ENCODE results near the gene HMG20A.

Gene HMG20A

GRCh38 chr15:77420610-77421369 lies at the start of gene HMG20A:
Gene HMG20A (plus strand): TSS chr15:77420888. CDS start chr15:77458408, 37,520 bp downstream.
- ATAC-seq, result peak; percentile 59

GRCh38 chr15:77371850-77372563 lies 48.7 kb upstream of the HMG20A start:
- TF ChIP-seq ARNTL (CRISPR knock-in tag; IDR thresholded peaks at IDR 0.05; ENCODE audit: borderline replicate concordance, low read depth) (no peak), TOX (CRISPR knock-in tag; IDR thresholded peaks at IDR 0.05; ENCODE audit: borderline replicate concordance) (no peak), OSR1 (CRISPR knock-in tag; IDR thresholded peaks at IDR 0.05) (no peak), PATZ1 (CRISPR knock-in tag; IDR thresholded peaks at IDR 0.05; ENCODE audit: borderline replicate concordance) (no peak)

More at GRCh38 chr15:77420610-77421369, at the start of gene HMG20A:
- peak; percentile 84; the same call in 1 of the 2 replicates for TF ChIP-seq POU6F1 (CRISPR knock-in tag; IDR thresholded peaks at IDR 0.05; ENCODE audit: borderline replicate concordance, low read depth)
- no peak for TF ChIP-seq CSRNP3 (CRISPR knock-in tag; IDR thresholded peaks at IDR 0.05)
- peak; percentile 30; the same call in 1 of the 2 replicates for TF ChIP-seq TCF4 (CRISPR knock-in tag; IDR thresholded peaks at IDR 0.05; ENCODE audit: borderline replicate concordance)
- peak; percentile 30; the same call in 1 of the 2 replicates for TF ChIP-seq CREB5 (CRISPR knock-in tag; IDR thresholded peaks at IDR 0.05; ENCODE audit: low read depth)
- TF ChIP-seq ESRRG (CRISPR knock-in tag; IDR thresholded peaks at IDR 0.05), result no peak
- peak; percentile 83; the same call in 1 of the 2 replicates for TF ChIP-seq PATZ1 (CRISPR knock-in tag; IDR thresholded peaks at IDR 0.05; ENCODE audit: borderline replicate concordance)
- TF ChIP-seq ZFP3 (CRISPR knock-in tag; IDR thresholded peaks at IDR 0.05), result 0 out of 2 replicates have a peak, but pooled peaks have one; percentile 31

GRCh38 chr15:77373441-77373840 lies 47.2 kb upstream of the HMG20A start:
- TF ChIP-seq ARNTL (CRISPR knock-in tag; IDR thresholded peaks at IDR 0.05; ENCODE audit: borderline replicate concordance, low read depth) (no peak), ISL1 (CRISPR knock-in tag; IDR thresholded peaks at IDR 0.05) (no peak)
- no peak for ATAC-seq

More at GRCh38 chr15:77371850-77372563, 48.7 kb upstream of the HMG20A start:
- no peak for ATAC-seq

- ATAC-seq, result no peak
- TF ChIP-seq CREB5 (CRISPR knock-in tag; IDR thresholded peaks at IDR 0.05; ENCODE audit: low read depth) (no peak), TSHZ2 (CRISPR knock-in tag; IDR thresholded peaks at IDR 0.05) (no peak), ARNTL (CRISPR knock-in tag; IDR thresholded peaks at IDR 0.05; ENCODE audit: borderline replicate concordance, low read depth) (no peak), ZNF565 (CRISPR knock-in tag; conservative IDR thresholded peaks at IDR 0.05; ENCODE audit: low read depth) (no peak), ZFP30 (CRISPR knock-in tag; IDR thresholded peaks at IDR 0.05) (no peak), ZNF70 (CRISPR knock-in tag; IDR thresholded peaks at IDR 0.05) (no peak), POU6F1 (CRISPR knock-in tag; IDR thresholded peaks at IDR 0.05; ENCODE audit: borderline replicate concordance, low read depth) (no peak), RARB (CRISPR knock-in tag; IDR thresholded peaks at IDR 0.05) (no peak), CSDC2 (CRISPR knock-in tag; IDR thresholded peaks at IDR 0.05) (no peak), OSR1 (CRISPR knock-in tag; IDR thresholded peaks at IDR 0.05) (no peak), ISL1 (CRISPR knock-in tag; IDR thresholded peaks at IDR 0.05) (no peak), ZFP3 (CRISPR knock-in tag; IDR thresholded peaks at IDR 0.05) (no peak), TCF4 (CRISPR knock-in tag; IDR thresholded peaks at IDR 0.05; ENCODE audit: borderline replicate concordance) (no peak)
Measured at GRCh38 chr15:77375133-77375532, 45.6 kb upstream of the HMG20A start.

Measured in SK-N-SH treated with all-trans-retinoic acid at 6 μM for 48 hours (cell line).